ENCODE measurements around the gene SRSF12. TPM values are rescaled to one million over a fixed set of nuclear protein-coding genes. Genes with fewer than 3 reads are reported as not detected.

The SRSF12 gene
- total and polyA plus RNA-seq, 9 of the 15 experiments (the other 6 are each of a cell fraction or from before 2014, with no cell fraction given) = not detected

DNA sequence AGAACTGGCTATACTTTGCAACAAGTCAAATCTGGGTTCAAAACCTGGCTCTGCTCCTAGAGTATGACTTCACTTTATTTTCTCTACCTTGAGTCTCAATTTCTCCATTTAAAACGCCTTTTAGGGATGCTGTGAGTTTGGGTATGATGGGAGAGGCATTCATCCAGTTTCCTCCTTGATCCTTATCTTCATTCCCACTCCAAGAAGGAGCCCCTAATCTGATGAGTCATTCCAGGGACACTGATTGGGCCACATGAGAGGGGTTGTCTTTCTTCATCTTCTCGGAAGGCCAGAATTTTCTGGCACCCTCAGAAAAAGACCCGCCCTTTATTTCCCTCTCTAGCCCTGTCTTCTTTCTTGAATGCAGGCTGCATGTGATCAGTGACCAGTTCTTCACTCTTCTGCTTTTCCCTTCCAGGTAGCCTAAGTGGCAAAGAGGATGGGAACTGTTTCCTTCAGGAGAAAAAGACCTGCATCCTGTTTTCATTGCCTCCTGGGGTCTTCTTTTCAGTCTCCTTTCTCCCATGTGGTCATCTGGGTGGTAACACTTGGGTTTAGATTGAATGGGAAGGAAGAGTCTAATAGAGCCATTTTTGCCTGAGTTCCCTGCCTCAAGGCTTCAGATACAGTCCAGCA, 69.5 kb downstream of the SRSF12 start:
- H3K4me2 ChIP-seq (ENCODE audit: insufficient read depth, low read length) = no peak overlapping the region
- H3K27ac ChIP-seq (ENCODE audit: extremely low read depth, low read depth, low read length) = no peak overlapping the region
- POLR2A ChIA-PET = no interaction called here
- H3K4me3 ChIP-seq = no peak overlapping the region
- CTCF ChIA-PET (ENCODE audit: low intra/inter-chr PET ratio) = no interaction called here
- intact Hi-C loops (cut with micrococcal nuclease) = no loop called here
- no peaks in the 10 kb centered on the region for H3K27me3 ChIP-seq (ENCODE audit: control insufficient read depth in 2 of 2, insufficient read depth in 2 of 2, low read length in 2 of 2)
- ATAC-seq = no peak
- no peaks in the 10 kb centered on the region for H3K36me3 ChIP-seq (ENCODE audit: control insufficient read depth, insufficient read depth, low read length)
- 11% methylated on average over 3 of the region's 3 CpGs for WGBS (ENCODE audit: insufficient coverage, low coverage, missing lambda C conversion rate)
- no peaks in the 10 kb centered on the region for H3K9me1 ChIP-seq (ENCODE audit: control insufficient read depth, insufficient read depth, low read length)
- peak; percentile 27 for TF ChIP-seq TBP (optimal IDR thresholded peaks at IDR 0.05; ENCODE audit: low read depth, low read length)
- no peak for TF ChIP-seq FOXJ3 (CRISPR knock-in tag; IDR thresholded peaks at IDR 0.05)
- peak; percentile 57 for TF ChIP-seq MAFG (tag; conservative IDR thresholded peaks at IDR 0.05)
- TF ChIP-seq MAFF (IDR thresholded peaks at IDR 0.05; ENCODE audit: low read length) = 0 out of 2 replicates have a peak, but pooled peaks have one; percentile 10
- 0 out of 2 replicates have a peak, but pooled peaks have one; percentile 23 for TF ChIP-seq NFE2 (IDR thresholded peaks at IDR 0.05; ENCODE audit: low read depth)
- no peaks in the 10 kb centered on the region for H3K79me2 ChIP-seq (ENCODE audit: control insufficient read depth, insufficient read depth, low read length)
- no peaks in the 10 kb centered on the region for H3K9me3 ChIP-seq (replicated peaks; ENCODE audit: control insufficient read depth, insufficient read depth, low read depth, low read length)
- FAIRE-seq = no peak
- in situ Hi-C loops (cut with MboI) = no loop called here
- no peak overlapping the region for H2AFZ ChIP-seq (ENCODE audit: low read depth, low read length)
- no peaks in the 10 kb centered on the region for H4K20me1 ChIP-seq (replicated peaks; ENCODE audit: control insufficient read depth, insufficient read depth, low read length)
- H3K9ac ChIP-seq (ENCODE audit: insufficient read depth in 1 of 2, low read depth in 2 of 2, low read length in 2 of 2) = no peak overlapping the region
- no TSS peak for BruUV-seq (replicated peaks)
- DNase-seq (ENCODE audit: extremely low read depth in 1 of 4, low spot score in 3 of 4) = no peak
- no peaks in the 10 kb centered on the region; a peak in 1 of 5 replicates for H3K4me1 ChIP-seq (replicated peaks in 1 of 2; ENCODE audit: control insufficient read depth in 2 of 2, insufficient read depth in 2 of 2, low read length in 2 of 2)

DNA sequence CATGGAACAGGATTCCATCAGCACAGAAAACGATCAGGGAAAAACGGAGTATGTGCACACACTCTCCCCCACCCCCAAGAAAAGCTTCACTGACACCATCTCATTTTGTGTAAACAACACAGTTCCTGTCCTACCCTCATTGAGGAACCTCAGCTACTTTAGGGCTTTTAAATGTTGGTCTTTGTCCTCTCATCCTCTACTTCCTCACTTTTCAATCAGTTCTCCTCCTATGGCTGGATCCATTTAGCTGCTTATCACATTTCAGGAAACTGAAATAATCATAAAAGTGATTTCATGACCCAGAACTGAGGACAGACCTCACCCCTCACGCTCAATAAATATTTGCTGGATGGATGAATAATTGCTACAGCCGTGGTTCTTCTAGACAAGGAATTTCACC, 70.4 kb downstream of the SRSF12 start:
- BruUV-seq (replicated peaks) = no TSS peak

More for the DNA sequence above, 70.4 kb downstream of the SRSF12 start:
- FAIRE-seq (no peak), DNase-seq (ENCODE audit: extremely low read depth in 1 of 4, low spot score in 3 of 4) (no peak), ATAC-seq (no peak)
- no peaks in the 10 kb centered on the region; a peak in 1 of 5 replicates for H3K4me1 ChIP-seq (replicated peaks in 1 of 2; ENCODE audit: control insufficient read depth in 2 of 2, insufficient read depth in 2 of 2, low read length in 2 of 2)
- no peak overlapping the region for H3K9ac ChIP-seq (ENCODE audit: insufficient read depth in 1 of 2, low read depth in 2 of 2, low read length in 2 of 2)
- no peak for TF ChIP-seq ZNF263 (CRISPR knock-in tag; IDR thresholded peaks at IDR 0.05; ENCODE audit: borderline replicate concordance)
- TF ChIP-seq FOXA3 (CRISPR knock-in tag; conservative IDR thresholded peaks at IDR 0.05 in 1 of 2, IDR thresholded peaks at IDR 0.05 in 1 of 2) = peak in 1 of 2 experiments; percentile 49; a peak in 2 of 4 replicates
- intact Hi-C loops (cut with micrococcal nuclease) = no loop called here
- no peak overlapping the region for H2AFZ ChIP-seq (ENCODE audit: low read depth, low read length)
- ChIA-PET CTCF (ENCODE audit: low intra/inter-chr PET ratio) (no interaction called here), POLR2A (no interaction called here)
- no peak overlapping the region for H3K4me3 ChIP-seq
- no peak overlapping the region for H3K4me2 ChIP-seq (ENCODE audit: insufficient read depth, low read length)
- no peaks in the 10 kb centered on the region for H3K9me1 ChIP-seq (ENCODE audit: control insufficient read depth, insufficient read depth, low read length)
- H3K27ac ChIP-seq (ENCODE audit: extremely low read depth, low read depth, low read length) = no peak overlapping the region
- WGBS (ENCODE audit: insufficient coverage, low coverage, missing lambda C conversion rate) = 4% methylated on average over 4 of the region's 4 CpGs
- no peaks in the 10 kb centered on the region for H3K79me2 ChIP-seq (ENCODE audit: control insufficient read depth, insufficient read depth, low read length)
- no peaks in the 10 kb centered on the region for H3K27me3 ChIP-seq (ENCODE audit: control insufficient read depth in 2 of 2, insufficient read depth in 2 of 2, low read length in 2 of 2)
- H4K20me1 ChIP-seq (replicated peaks; ENCODE audit: control insufficient read depth, insufficient read depth, low read length) = no peaks in the 10 kb centered on the region
- H3K36me3 ChIP-seq (ENCODE audit: control insufficient read depth, insufficient read depth, low read length) = no peaks in the 10 kb centered on the region
- no peaks in the 10 kb centered on the region for H3K9me3 ChIP-seq (replicated peaks; ENCODE audit: control insufficient read depth, insufficient read depth, low read depth, low read length)
- in situ Hi-C loops (cut with MboI) = no loop called here

Small RNAs within 50 kb of the gene (small RNA-seq; reads per million reads assigned to genes)
- gene RN7SL336P (not detected), gene RNU2-61P (0.29 reads per million)

Other genes starting within 250 kb of the SRSF12 start
- gene RNGTT, start 154.5 kb downstream of the SRSF12 start, total RNA-seq (2014; rRNA removed) = 18.5 and 21.7 TPM in 2 replicates
- 31.7 and 35.0 TPM in 2 replicates for gene RNGTT, start 154.5 kb downstream of the SRSF12 start, total RNA-seq (2014; rRNA removed; fragmentation: Illumina TruSeq; extraction: Trizol)
- gene RNGTT, start 154.5 kb downstream of the SRSF12 start, total RNA-seq (2015; rRNA removed; fragmentation: Illumina TruSeq; extraction: Trizol) = 27.6 and 29.9 TPM in 2 replicates
- 17.5 and 19.5 TPM in 2 replicates for gene RNGTT, start 154.5 kb downstream of the SRSF12 start, total RNA-seq (2021)
- gene RNGTT, start 154.5 kb downstream of the SRSF12 start, polyA plus RNA-seq (2011; rRNA removed) = 9.5 and 13.7 TPM in 2 replicates
- 16.9 and 21.3 TPM in 2 replicates for gene RNGTT, start 154.5 kb downstream of the SRSF12 start, polyA plus RNA-seq (2014; fragmentation: Illumina TruSeq; extraction: Trizol)
- gene RNGTT, start 154.5 kb downstream of the SRSF12 start, polyA plus RNA-seq (2014; fragmentation: Nextera tagmentation; extraction: Ambion mirVana) = 1 to 10 TPM; 6.1 to 7.8 TPM
- gene RNGTT, start 154.5 kb downstream of the SRSF12 start, polyA plus RNA-seq (2014; rRNA removed) = 12.6 and 14.2 TPM in 2 replicates
- 5.4 and 6.3 TPM in 2 replicates for gene PNRC1, start 37.3 kb downstream of the SRSF12 start, total RNA-seq (2014; rRNA removed)
- gene PNRC1, start 37.3 kb downstream of the SRSF12 start, total RNA-seq (2014; rRNA removed; fragmentation: Illumina TruSeq; extraction: Trizol) = 7.4 and 8.1 TPM in 2 replicates
- gene PNRC1, start 37.3 kb downstream of the SRSF12 start, total RNA-seq (2015; rRNA removed; fragmentation: Illumina TruSeq; extraction: Trizol) = 5.9 and 6.6 TPM in 2 replicates
- gene PNRC1, start 37.3 kb downstream of the SRSF12 start, total RNA-seq (2021) = 10.3 and 10.8 TPM in 2 replicates
- 7.7 and 9.6 TPM in 2 replicates for gene PNRC1, start 37.3 kb downstream of the SRSF12 start, polyA plus RNA-seq (2011; rRNA removed)
- gene PNRC1, start 37.3 kb downstream of the SRSF12 start, polyA plus RNA-seq (2014; fragmentation: Illumina TruSeq; extraction: Trizol) = 6.5 and 6.6 TPM in 2 replicates
- gene PNRC1, start 37.3 kb downstream of the SRSF12 start, polyA plus RNA-seq (2014; fragmentation: Nextera tagmentation; extraction: Ambion mirVana) = 1 to 10 TPM; 1.2 to 1.8 TPM
- 2.5 and 4.0 TPM in 2 replicates for gene PNRC1, start 37.3 kb downstream of the SRSF12 start, polyA plus RNA-seq (2014; rRNA removed)
- gene PM20D2, start 28.0 kb upstream of the SRSF12 start, total RNA-seq (2014; rRNA removed) = 1.1 TPM in 2 replicates
- 1.2 and 1.4 TPM in 2 replicates for gene PM20D2, start 28.0 kb upstream of the SRSF12 start, total RNA-seq (2014; rRNA removed; fragmentation: Illumina TruSeq; extraction: Trizol)
- 0.83 and 0.91 TPM in 2 replicates for gene PM20D2, start 28.0 kb upstream of the SRSF12 start, total RNA-seq (2015; rRNA removed; fragmentation: Illumina TruSeq; extraction: Trizol)
- 1.00 and 1.1 TPM in 2 replicates for gene PM20D2, start 28.0 kb upstream of the SRSF12 start, total RNA-seq (2021)
- 0.26 and 2.6 TPM in 2 replicates for gene PM20D2, start 28.0 kb upstream of the SRSF12 start, polyA plus RNA-seq (2011; rRNA removed)
- gene PM20D2, start 28.0 kb upstream of the SRSF12 start, polyA plus RNA-seq (2014; fragmentation: Illumina TruSeq; extraction: Trizol) = 0.78 and 1.2 TPM in 2 replicates
- gene PM20D2, start 28.0 kb upstream of the SRSF12 start, polyA plus RNA-seq (2014; fragmentation: Nextera tagmentation; extraction: Ambion mirVana) = under 1 TPM; 0.30 to 0.43 TPM
- 0.65 and 0.72 TPM in 2 replicates for gene PM20D2, start 28.0 kb upstream of the SRSF12 start, polyA plus RNA-seq (2014; rRNA removed)
- not detected in 2 replicates for gene GABRR1, start 99.3 kb upstream of the SRSF12 start, total RNA-seq (2014; rRNA removed)
- gene GABRR1, start 99.3 kb upstream of the SRSF12 start, total RNA-seq (2014; rRNA removed; fragmentation: Illumina TruSeq; extraction: Trizol) = not detected in 2 replicates
- not detected in 2 replicates for gene GABRR1, start 99.3 kb upstream of the SRSF12 start, total RNA-seq (2015; rRNA removed; fragmentation: Illumina TruSeq; extraction: Trizol)
- not detected in 2 replicates for gene GABRR1, start 99.3 kb upstream of the SRSF12 start, total RNA-seq (2021)
- not detected in 2 replicates for gene GABRR1, start 99.3 kb upstream of the SRSF12 start, polyA plus RNA-seq (2011; rRNA removed)
- gene GABRR1, start 99.3 kb upstream of the SRSF12 start, polyA plus RNA-seq (2014; fragmentation: Illumina TruSeq; extraction: Trizol) = not detected in 2 replicates
- not detected for gene GABRR1, start 99.3 kb upstream of the SRSF12 start, polyA plus RNA-seq (2014; fragmentation: Nextera tagmentation; extraction: Ambion mirVana)
- gene GABRR1, start 99.3 kb upstream of the SRSF12 start, polyA plus RNA-seq (2014; rRNA removed) = 0.03 TPM in 1 of 2 replicates, not detected in the other
- not detected in 2 replicates for gene GABRR2, start 197.2 kb upstream of the SRSF12 start, total RNA-seq (2014; rRNA removed)
- not detected in 2 replicates for gene GABRR2, start 197.2 kb upstream of the SRSF12 start, total RNA-seq (2014; rRNA removed; fragmentation: Illumina TruSeq; extraction: Trizol)
- not detected in 2 replicates for gene GABRR2, start 197.2 kb upstream of the SRSF12 start, total RNA-seq (2015; rRNA removed; fragmentation: Illumina TruSeq; extraction: Trizol)
- not detected in 2 replicates for gene GABRR2, start 197.2 kb upstream of the SRSF12 start, total RNA-seq (2021)
- 0.10 and 0.18 TPM in 2 replicates for gene GABRR2, start 197.2 kb upstream of the SRSF12 start, polyA plus RNA-seq (2011; rRNA removed)
- 0.13 TPM in 1 of 2 replicates, not detected in the other for gene GABRR2, start 197.2 kb upstream of the SRSF12 start, polyA plus RNA-seq (2014; fragmentation: Illumina TruSeq; extraction: Trizol)
- gene GABRR2, start 197.2 kb upstream of the SRSF12 start, polyA plus RNA-seq (2014; fragmentation: Nextera tagmentation; extraction: Ambion mirVana) = not detected
- 0.09 TPM in 1 of 2 replicates, not detected in the other for gene GABRR2, start 197.2 kb upstream of the SRSF12 start, polyA plus RNA-seq (2014; rRNA removed)
- gene UBE2J1, start 234.7 kb upstream of the SRSF12 start, total RNA-seq (2014; rRNA removed) = 19.6 and 19.7 TPM in 2 replicates
- gene UBE2J1, start 234.7 kb upstream of the SRSF12 start, total RNA-seq (2014; rRNA removed; fragmentation: Illumina TruSeq; extraction: Trizol) = 27.2 and 30.0 TPM in 2 replicates
- gene UBE2J1, start 234.7 kb upstream of the SRSF12 start, total RNA-seq (2015; rRNA removed; fragmentation: Illumina TruSeq; extraction: Trizol) = 25.8 and 28.5 TPM in 2 replicates
- gene UBE2J1, start 234.7 kb upstream of the SRSF12 start, total RNA-seq (2021) = 22.0 and 22.4 TPM in 2 replicates
- 25.8 and 32.6 TPM in 2 replicates for gene UBE2J1, start 234.7 kb upstream of the SRSF12 start, polyA plus RNA-seq (2011; rRNA removed)
- 24.6 and 28.9 TPM in 2 replicates for gene UBE2J1, start 234.7 kb upstream of the SRSF12 start, polyA plus RNA-seq (2014; fragmentation: Illumina TruSeq; extraction: Trizol)
- 10 to 100 TPM; 11.6 to 14.9 TPM for gene UBE2J1, start 234.7 kb upstream of the SRSF12 start, polyA plus RNA-seq (2014; fragmentation: Nextera tagmentation; extraction: Ambion mirVana)
- gene UBE2J1, start 234.7 kb upstream of the SRSF12 start, polyA plus RNA-seq (2014; rRNA removed) = 18.8 and 20.6 TPM in 2 replicates

All from K562 (cell line).